Fibroblast of mammary gland (primary cell): Measurements from ENCODE around the gene ETDA.

Source experiments
- DNase-seq: peaks from one replicate; pipeline ENCODE4 v3.0.0-alpha.2; 2010; ENCODE audit warnings: low read depth
- H3K4me3 ChIP-seq: 2 replicates; pipeline ENCODE4 v1.5.1; 2011; ENCODE audit warnings: low read depth, mild to moderate bottlenecking, low read length, moderate library complexity; ENCODE audit not compliant: control insufficient read depth
- TF ChIP-seq, protein P1 (sequence below): conservative IDR thresholded peaks from 2 replicates; pipeline ENCODE4 v1.5.1; 2011; ENCODE audit warnings: low read depth, low read length, inconsistent platforms; ENCODE audit not compliant: control insufficient read depth, insufficient read depth

ETDA gene

DNA sequence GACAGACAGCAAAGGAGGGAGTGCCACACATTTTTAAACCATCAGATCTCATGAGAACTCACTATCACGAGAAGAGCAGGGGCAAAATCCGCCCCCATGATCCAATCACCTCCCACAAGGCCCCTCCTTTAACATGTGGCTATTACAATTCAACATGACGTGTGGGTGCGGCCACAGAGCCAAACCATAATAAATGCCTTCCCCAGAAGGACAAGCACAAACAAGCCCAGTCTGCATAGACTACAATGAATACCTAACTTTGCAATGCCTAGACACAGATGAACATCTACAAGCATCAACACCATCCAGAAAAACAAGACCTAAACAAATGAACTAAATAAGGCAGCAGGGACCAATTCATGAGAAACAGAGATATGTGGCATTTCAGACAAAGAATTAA, 12.3 kb downstream of the ETDA start:
- TF ChIP-seq, protein P1, sequence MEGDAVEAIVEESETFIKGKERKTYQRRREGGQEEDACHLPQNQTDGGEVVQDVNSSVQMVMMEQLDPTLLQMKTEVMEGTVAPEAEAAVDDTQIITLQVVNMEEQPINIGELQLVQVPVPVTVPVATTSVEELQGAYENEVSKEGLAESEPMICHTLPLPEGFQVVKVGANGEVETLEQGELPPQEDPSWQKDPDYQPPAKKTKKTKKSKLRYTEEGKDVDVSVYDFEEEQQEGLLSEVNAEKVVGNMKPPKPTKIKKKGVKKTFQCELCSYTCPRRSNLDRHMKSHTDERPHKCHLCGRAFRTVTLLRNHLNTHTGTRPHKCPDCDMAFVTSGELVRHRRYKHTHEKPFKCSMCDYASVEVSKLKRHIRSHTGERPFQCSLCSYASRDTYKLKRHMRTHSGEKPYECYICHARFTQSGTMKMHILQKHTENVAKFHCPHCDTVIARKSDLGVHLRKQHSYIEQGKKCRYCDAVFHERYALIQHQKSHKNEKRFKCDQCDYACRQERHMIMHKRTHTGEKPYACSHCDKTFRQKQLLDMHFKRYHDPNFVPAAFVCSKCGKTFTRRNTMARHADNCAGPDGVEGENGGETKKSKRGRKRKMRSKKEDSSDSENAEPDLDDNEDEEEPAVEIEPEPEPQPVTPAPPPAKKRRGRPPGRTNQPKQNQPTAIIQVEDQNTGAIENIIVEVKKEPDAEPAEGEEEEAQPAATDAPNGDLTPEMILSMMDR: no peak
- H3K4me3 ChIP-seq: no peak overlapping the region
- DNase-seq: no peak

DNA sequence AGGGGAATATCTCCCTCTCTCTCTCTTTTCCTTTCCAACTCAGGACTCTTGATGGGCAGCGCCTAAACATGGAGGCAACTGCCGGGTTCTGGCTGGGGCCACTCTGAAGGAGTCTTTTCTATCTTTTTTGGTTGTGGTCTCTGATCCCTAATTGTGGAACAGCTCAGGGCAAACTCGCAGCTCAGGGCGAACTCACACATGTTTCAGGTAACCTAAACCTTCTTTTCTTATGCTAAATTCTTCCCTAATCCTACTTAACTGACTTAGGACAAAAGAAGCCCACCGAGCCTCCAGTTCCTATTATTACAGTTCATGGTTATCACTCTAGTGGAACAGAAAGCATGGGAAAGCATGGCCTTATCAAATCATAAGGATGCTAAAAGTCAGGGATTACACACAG, 21.3 kb downstream of the ETDA start:
- TF ChIP-seq, protein P1: no peak
- DNase-seq: no peak
- no peak overlapping the region for H3K4me3 ChIP-seq

DNA sequence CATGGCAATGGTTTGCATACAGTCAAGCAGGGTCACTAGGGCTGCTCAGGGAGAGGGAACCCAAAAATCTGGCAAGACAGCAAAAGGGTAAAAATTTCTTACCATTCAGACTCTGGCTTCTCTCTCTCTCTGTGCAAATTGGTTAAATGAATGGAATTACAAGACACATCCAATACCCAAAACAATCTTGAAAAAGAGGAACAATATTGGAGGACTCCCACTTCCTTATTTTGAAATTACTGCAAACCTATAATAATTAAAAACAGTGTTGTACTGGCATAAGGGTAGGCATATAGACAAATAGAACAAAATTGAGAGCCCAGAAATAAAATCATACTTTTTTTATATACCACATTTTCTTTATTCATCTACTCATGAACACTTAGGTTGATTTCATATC, 24.1 kb downstream of the ETDA start:
- no peak overlapping the region for H3K4me3 ChIP-seq
- TF ChIP-seq, protein P1: no peak
- no peak for DNase-seq

DNA sequence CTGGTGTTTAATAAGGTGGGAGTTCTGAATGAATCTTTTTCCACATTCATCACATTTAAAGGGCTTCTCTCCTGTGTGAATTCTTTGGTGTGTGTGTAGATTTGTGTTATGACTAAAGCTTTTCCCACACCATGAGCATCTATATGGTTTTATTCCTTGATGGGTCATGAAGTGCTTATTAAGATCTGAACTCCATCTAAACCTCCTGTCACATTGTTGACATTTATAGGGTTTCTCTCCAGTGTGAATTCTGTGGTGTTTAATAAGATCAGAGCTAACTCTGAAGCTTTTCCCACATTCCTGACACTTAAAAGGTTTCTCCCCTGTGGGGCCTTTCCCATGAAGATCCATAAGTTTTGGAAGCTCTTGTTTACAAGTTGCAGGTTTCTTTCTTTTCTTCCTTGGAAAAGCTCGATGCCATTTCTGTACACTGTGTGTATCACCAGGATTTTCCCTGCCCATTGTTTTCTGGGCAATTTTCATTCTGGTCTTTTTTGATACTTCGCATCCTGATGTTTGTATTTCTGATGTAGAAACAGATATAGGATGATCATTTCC, 35.5 kb downstream of the ETDA start:
- TF ChIP-seq, protein P1: no peak
- DNase-seq: no peak
- no peak overlapping the region for H3K4me3 ChIP-seq

DNA sequence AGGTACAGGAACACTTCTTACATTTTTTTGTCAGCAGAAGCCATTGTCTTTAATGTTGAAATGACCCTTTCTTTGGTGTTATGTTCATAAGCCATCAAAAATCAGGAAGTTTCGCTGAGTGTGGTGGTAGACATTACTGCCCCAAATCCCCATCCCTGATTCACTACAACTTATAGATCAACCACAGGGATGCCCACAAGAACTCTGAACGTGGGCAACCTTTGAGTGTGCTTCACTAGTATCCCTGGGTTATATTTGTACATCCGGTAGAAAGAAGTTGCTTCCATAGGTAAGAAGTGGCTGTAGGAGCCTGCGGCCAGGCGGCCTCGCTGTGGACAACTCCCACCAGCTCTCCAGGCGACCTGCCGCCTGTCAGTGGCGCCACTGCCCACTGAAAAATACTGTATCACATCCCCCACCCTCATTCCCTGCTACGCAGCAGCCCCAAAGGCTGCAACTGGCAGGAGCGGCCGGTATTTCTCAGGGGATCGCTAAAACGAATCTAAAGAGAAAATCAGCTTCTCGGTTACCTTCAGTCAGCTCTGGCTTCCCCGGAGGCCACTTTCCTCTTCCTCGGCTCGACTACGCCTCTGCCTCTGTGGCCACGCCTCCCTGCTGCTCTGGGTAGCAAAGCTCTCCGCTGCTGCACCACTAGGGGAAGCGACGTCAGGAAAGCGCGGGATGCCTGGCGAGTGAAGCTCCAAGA, 43.5 kb downstream of the ETDA start:
- DNase-seq: peak; percentile 37
- TF ChIP-seq, protein P1: peak; percentile 11
- peak overlapping the region; percentile 19 for H3K4me3 ChIP-seq

DNA sequence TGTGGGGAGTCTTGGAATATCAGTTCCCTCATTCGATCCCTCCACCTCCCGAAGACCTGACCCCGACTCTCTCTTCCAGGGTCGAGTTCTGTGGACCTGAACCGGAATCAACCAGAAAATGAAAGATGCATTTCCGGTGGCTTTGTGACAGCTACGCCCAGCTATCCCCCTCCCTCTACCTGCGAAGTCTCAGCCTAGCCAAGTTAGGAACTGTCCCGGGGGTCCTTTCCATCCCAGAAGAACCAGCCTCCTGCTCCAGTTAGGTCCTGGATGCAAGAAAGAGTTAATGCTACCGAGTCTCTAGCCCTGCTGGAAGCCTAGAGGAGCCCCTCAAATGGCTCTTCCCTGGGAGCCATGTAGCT, 44.1 kb downstream of the ETDA start:
- H3K4me3 ChIP-seq: peak overlapping the region; percentile 19
- TF ChIP-seq, protein P1: no peak
- no peak for DNase-seq

DNA sequence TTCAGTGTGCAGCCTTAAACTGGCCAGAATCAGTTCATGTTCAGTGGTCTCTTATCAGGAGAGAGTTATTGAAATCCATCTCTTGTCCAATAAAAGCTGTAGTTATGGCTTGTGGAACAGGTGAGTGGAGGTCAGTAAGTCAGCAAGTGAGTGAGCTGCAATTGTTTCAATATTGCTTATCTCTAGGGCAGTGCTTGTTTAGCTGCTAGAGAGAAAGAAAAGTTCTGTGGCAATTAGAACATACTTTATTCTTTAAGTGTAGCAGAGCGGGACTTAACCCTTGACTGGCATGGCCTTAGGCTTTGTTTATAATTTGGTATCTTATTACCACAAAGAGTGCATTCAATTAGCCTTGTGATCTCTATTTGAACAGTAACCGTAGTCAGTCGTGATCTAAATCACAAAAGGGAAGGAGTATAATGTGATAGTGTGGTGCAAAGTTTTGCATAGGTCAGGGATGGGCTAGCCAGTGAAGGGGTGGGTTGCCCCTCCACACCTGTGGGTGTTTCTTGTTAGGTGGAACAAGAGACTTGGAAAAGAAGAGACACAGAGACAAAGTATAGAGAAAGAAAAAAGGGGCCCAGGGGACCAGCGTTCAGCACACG, 50.5 kb downstream of the ETDA start:
- H3K4me3 ChIP-seq: no peak overlapping the region
- DNase-seq: no peak
- TF ChIP-seq, protein P1: no peak
